Measurements from ENCODE around the gene CD180.
A peak's percentile ranks its signal among the peaks of the same experiment; 100 is the strongest.

The CD180 gene

GRCh38 chr5:67149057-67149950 lies 47.3 kb downstream of the CD180 start:
- CTCF ChIA-PET: interaction anchor here (0.8 to 2.3 kb wide), 11 partner anchors 10 to 336 kb away, joined by 3 to 9 read pairs (median 4); no protein-coding TSS in a partner anchor
- H3K4me3 ChIP-seq (ENCODE audit: control insufficient read depth in 1 of 7, extremely low read depth in 1 of 7, insufficient read depth in 4 of 7, low read depth in 2 of 7, low read length in 6 of 7): no peak overlapping the region
- 95% methylated on average over 13 of the region's 14 CpGs for WGBS (ENCODE audit: insufficient coverage)
- no peaks in the 10 kb centered on the region for H3K9me3 ChIP-seq (ENCODE audit: control extremely low read depth in 1 of 5, control insufficient read depth in 4 of 5, insufficient read depth in 2 of 5, low read depth in 1 of 5, low read length in 4 of 5)
- no peak overlapping the region for H3K27ac ChIP-seq (ENCODE audit: insufficient read depth in 1 of 2, low read depth in 1 of 2, low read length in 2 of 2, poor library complexity in 1 of 2, severe bottlenecking in 2 of 2)
- no peak for DNase-seq
- peaks cover 16 to 84% (median 32%) of the 10 kb centered on the region in 4 experiments for H3K36me3 ChIP-seq (ENCODE audit: control insufficient read depth in 4 of 4, insufficient read depth in 4 of 4, low read length in 3 of 4)
- H3K27me3 ChIP-seq (replicated peaks in 2 of 5; ENCODE audit: control insufficient read depth in 4 of 5, insufficient read depth in 5 of 5, low read length in 4 of 5): no peaks in the 10 kb centered on the region
- H3K4me1 ChIP-seq (ENCODE audit: control extremely low read depth in 1 of 4, control insufficient read depth in 4 of 4, insufficient read depth in 4 of 4, low read length in 3 of 4): no peaks in the 10 kb centered on the region
- POLR2A ChIA-PET: no interaction called here

- Histone ChIP-seq H3K4me1 (ENCODE audit: control extremely low read depth in 1 of 4, control insufficient read depth in 4 of 4, insufficient read depth in 4 of 4, low read length in 3 of 4) (no peaks in the 10 kb centered on the region), H3K36me3 (ENCODE audit: control insufficient read depth in 4 of 4, insufficient read depth in 4 of 4, low read length in 3 of 4) (peaks cover 15 to 84% (median 33%) of the 10 kb centered on the region in 4 experiments), H3K9me3 (ENCODE audit: control extremely low read depth in 1 of 5, control insufficient read depth in 4 of 5, insufficient read depth in 2 of 5, low read depth in 1 of 5, low read length in 4 of 5) (no peaks in the 10 kb centered on the region), H3K27ac (ENCODE audit: insufficient read depth in 1 of 2, low read depth in 1 of 2, low read length in 2 of 2, poor library complexity in 1 of 2, severe bottlenecking in 2 of 2) (no peak overlapping the region), H3K27me3 (replicated peaks in 2 of 5; ENCODE audit: control insufficient read depth in 4 of 5, insufficient read depth in 5 of 5, low read length in 4 of 5) (no peaks in the 10 kb centered on the region), H3K4me3 (ENCODE audit: control insufficient read depth in 1 of 7, extremely low read depth in 1 of 7, insufficient read depth in 4 of 7, low read depth in 2 of 7, low read length in 6 of 7) (no peak overlapping the region)
- no peak for DNase-seq
- POLR2A ChIA-PET: no interaction called here
- CTCF ChIA-PET: interaction anchor here (0.8 to 1.7 kb wide), 8 partner anchors 8 to 164 kb away, joined by 3 to 5 read pairs (median 3); no protein-coding TSS in a partner anchor
- WGBS (ENCODE audit: insufficient coverage): 100% methylated on average over 2 of the region's 3 CpGs
These were observed 48.8 kb downstream of the CD180 start for GRCh38 chr5:67147760-67148159.

GRCh38 chr5:67146981-67147380 lies 49.6 kb downstream of the CD180 start:
- ChIA-PET CTCF (interaction anchor here (0.6 to 1.7 kb wide), 8 partner anchors 9 to 1354 kb away, joined by 3 to 5 read pairs (median 3); no protein-coding TSS in a partner anchor), POLR2A (no interaction called here)
- Histone ChIP-seq H3K27ac (ENCODE audit: insufficient read depth in 1 of 2, low read depth in 1 of 2, low read length in 2 of 2, poor library complexity in 1 of 2, severe bottlenecking in 2 of 2) (no peak overlapping the region), H3K4me1 (ENCODE audit: control extremely low read depth in 1 of 4, control insufficient read depth in 4 of 4, insufficient read depth in 4 of 4, low read length in 3 of 4) (no peaks in the 10 kb centered on the region), H3K9me3 (ENCODE audit: control extremely low read depth in 1 of 5, control insufficient read depth in 4 of 5, insufficient read depth in 2 of 5, low read depth in 1 of 5, low read length in 4 of 5) (no peaks in the 10 kb centered on the region), H3K27me3 (replicated peaks in 2 of 5; ENCODE audit: control insufficient read depth in 4 of 5, insufficient read depth in 5 of 5, low read length in 4 of 5) (no peaks in the 10 kb centered on the region), H3K36me3 (ENCODE audit: control insufficient read depth in 4 of 4, insufficient read depth in 4 of 4, low read length in 3 of 4) (peaks cover 14 to 87% (median 35%) of the 10 kb centered on the region in 4 experiments), H3K4me3 (ENCODE audit: control insufficient read depth in 1 of 7, extremely low read depth in 1 of 7, insufficient read depth in 4 of 7, low read depth in 2 of 7, low read length in 6 of 7) (no peak overlapping the region)
- no CpG with 5 or more reads among the region's 4 CpGs for WGBS (ENCODE audit: insufficient coverage)
- no peak for DNase-seq

- Histone ChIP-seq H3K27ac (ENCODE audit: insufficient read depth in 1 of 2, low read depth in 1 of 2, low read length in 2 of 2, poor library complexity in 1 of 2, severe bottlenecking in 2 of 2) (no peak overlapping the region), H3K4me1 (ENCODE audit: control extremely low read depth in 1 of 4, control insufficient read depth in 4 of 4, insufficient read depth in 4 of 4, low read length in 3 of 4) (no peaks in the 10 kb centered on the region), H3K36me3 (ENCODE audit: control insufficient read depth in 4 of 4, insufficient read depth in 4 of 4, low read length in 3 of 4) (peaks cover 12 to 90% (median 35%) of the 10 kb centered on the region in 4 experiments), H3K27me3 (replicated peaks in 2 of 5; ENCODE audit: control insufficient read depth in 4 of 5, insufficient read depth in 5 of 5, low read length in 4 of 5) (no peaks in the 10 kb centered on the region), H3K9me3 (ENCODE audit: control extremely low read depth in 1 of 5, control insufficient read depth in 4 of 5, insufficient read depth in 2 of 5, low read depth in 1 of 5, low read length in 4 of 5) (no peaks in the 10 kb centered on the region), H3K4me3 (ENCODE audit: control insufficient read depth in 1 of 7, extremely low read depth in 1 of 7, insufficient read depth in 4 of 7, low read depth in 2 of 7, low read length in 6 of 7) (no peak overlapping the region)
- CTCF ChIA-PET: interaction anchor here (0.6 to 1.7 kb wide), 3 partner anchors 16 to 1354 kb away, joined by 3 to 5 read pairs (median 3); no protein-coding TSS in a partner anchor
- DNase-seq: peak in 2 of 3 donors; percentile 9 to 20
- POLR2A ChIA-PET: no interaction called here
- no CpG with 5 or more reads among the region's 1 CpG for WGBS (ENCODE audit: insufficient coverage)
These were observed 50.0 kb downstream of the CD180 start for GRCh38 chr5:67146574-67146973.

GRCh38 chr5:67144183-67144639 lies 52.4 kb downstream of the CD180 start:
- no peak for DNase-seq
- Histone ChIP-seq H3K27ac (ENCODE audit: insufficient read depth in 1 of 2, low read depth in 1 of 2, low read length in 2 of 2, poor library complexity in 1 of 2, severe bottlenecking in 2 of 2) (no peak overlapping the region), H3K9me3 (ENCODE audit: control extremely low read depth in 1 of 5, control insufficient read depth in 4 of 5, insufficient read depth in 2 of 5, low read depth in 1 of 5, low read length in 4 of 5) (no peaks in the 10 kb centered on the region), H3K4me1 (ENCODE audit: control extremely low read depth in 1 of 4, control insufficient read depth in 4 of 4, insufficient read depth in 4 of 4, low read length in 3 of 4) (no peaks in the 10 kb centered on the region), H3K4me3 (ENCODE audit: control insufficient read depth in 1 of 7, extremely low read depth in 1 of 7, insufficient read depth in 4 of 7, low read depth in 2 of 7, low read length in 6 of 7) (no peak overlapping the region), H3K36me3 (ENCODE audit: control insufficient read depth in 4 of 4, insufficient read depth in 4 of 4, low read length in 3 of 4) (peaks cover 4 to 77% (median 28%) of the 10 kb centered on the region in 4 experiments), H3K27me3 (replicated peaks in 2 of 5; ENCODE audit: control insufficient read depth in 4 of 5, insufficient read depth in 5 of 5, low read length in 4 of 5) (no peaks in the 10 kb centered on the region)
- CTCF ChIA-PET: interaction anchor here (1.0 to 1.7 kb wide), 2 partner anchors 9 to 11 kb away, joined by 3 to 6 read pairs; no protein-coding TSS in a partner anchor
- WGBS (ENCODE audit: insufficient coverage): 80% methylated on average over 1 of the region's 2 CpGs
- POLR2A ChIA-PET: no interaction called here

- CTCF ChIA-PET: interaction anchor here (0.7 to 1.2 kb wide), 2 partner anchors 8 to 12 kb away, joined by 3 to 4 read pairs; no protein-coding TSS in a partner anchor
- POLR2A ChIA-PET: no interaction called here
These were observed 53.0 kb downstream of the CD180 start for GRCh38 chr5:67143549-67143948.

GRCh38 chr5:67142816-67143215 lies 53.8 kb downstream of the CD180 start:
- H3K4me1 ChIP-seq (ENCODE audit: control extremely low read depth in 1 of 4, control insufficient read depth in 4 of 4, insufficient read depth in 4 of 4, low read length in 3 of 4): no peaks in the 10 kb centered on the region
- H3K36me3 ChIP-seq (ENCODE audit: control insufficient read depth in 4 of 4, insufficient read depth in 4 of 4, low read length in 3 of 4): peaks cover 4 to 73% (median 30%) of the 10 kb centered on the region in 4 experiments
- no peak overlapping the region for H3K4me3 ChIP-seq (ENCODE audit: control insufficient read depth in 1 of 7, extremely low read depth in 1 of 7, insufficient read depth in 4 of 7, low read depth in 2 of 7, low read length in 6 of 7)
- 100% methylated on average over 6 of the region's 8 CpGs for WGBS (ENCODE audit: insufficient coverage)
- no peak overlapping the region for H3K27ac ChIP-seq (ENCODE audit: insufficient read depth in 1 of 2, low read depth in 1 of 2, low read length in 2 of 2, poor library complexity in 1 of 2, severe bottlenecking in 2 of 2)
- no peaks in the 10 kb centered on the region for H3K27me3 ChIP-seq (replicated peaks in 2 of 5; ENCODE audit: control insufficient read depth in 4 of 5, insufficient read depth in 5 of 5, low read length in 4 of 5)
- ChIA-PET POLR2A (no interaction called here), CTCF (interaction anchor here (0.7 to 1.2 kb wide), 4 partner anchors 9 to 155 kb away, joined by 3 to 4 read pairs (median 3); no protein-coding TSS in a partner anchor)
- H3K9me3 ChIP-seq (ENCODE audit: control extremely low read depth in 1 of 5, control insufficient read depth in 4 of 5, insufficient read depth in 2 of 5, low read depth in 1 of 5, low read length in 4 of 5): no peaks in the 10 kb centered on the region
- DNase-seq: no peak

More at GRCh38 chr5:67143549-67143948, 53.0 kb downstream of the CD180 start:
- 100% methylated on average over 1 of the region's 2 CpGs for WGBS (ENCODE audit: insufficient coverage)
- peaks cover 4 to 76% (median 28%) of the 10 kb centered on the region in 4 experiments for H3K36me3 ChIP-seq (ENCODE audit: control insufficient read depth in 4 of 4, insufficient read depth in 4 of 4, low read length in 3 of 4)
- H3K27ac ChIP-seq (ENCODE audit: insufficient read depth in 1 of 2, low read depth in 1 of 2, low read length in 2 of 2, poor library complexity in 1 of 2, severe bottlenecking in 2 of 2): no peak overlapping the region
- no peaks in the 10 kb centered on the region for H3K9me3 ChIP-seq (ENCODE audit: control extremely low read depth in 1 of 5, control insufficient read depth in 4 of 5, insufficient read depth in 2 of 5, low read depth in 1 of 5, low read length in 4 of 5)
- no peaks in the 10 kb centered on the region for H3K4me1 ChIP-seq (ENCODE audit: control extremely low read depth in 1 of 4, control insufficient read depth in 4 of 4, insufficient read depth in 4 of 4, low read length in 3 of 4)
- no peak overlapping the region for H3K4me3 ChIP-seq (ENCODE audit: control insufficient read depth in 1 of 7, extremely low read depth in 1 of 7, insufficient read depth in 4 of 7, low read depth in 2 of 7, low read length in 6 of 7)
- DNase-seq: no peak
- no peaks in the 10 kb centered on the region for H3K27me3 ChIP-seq (replicated peaks in 2 of 5; ENCODE audit: control insufficient read depth in 4 of 5, insufficient read depth in 5 of 5, low read length in 4 of 5)

Data from common myeloid progenitor, CD34-positive (primary cell).